ENCODE measurements around the gene MAGI3. TPM values are rescaled to one million over a fixed set of nuclear protein-coding genes. Genes with fewer than 3 reads are reported as not detected.

Gene MAGI3
- polyA plus RNA-seq, 2 of the 4 experiments (the other 2 are of a cell fraction): 3.8 to 7.9 TPM

DNA sequence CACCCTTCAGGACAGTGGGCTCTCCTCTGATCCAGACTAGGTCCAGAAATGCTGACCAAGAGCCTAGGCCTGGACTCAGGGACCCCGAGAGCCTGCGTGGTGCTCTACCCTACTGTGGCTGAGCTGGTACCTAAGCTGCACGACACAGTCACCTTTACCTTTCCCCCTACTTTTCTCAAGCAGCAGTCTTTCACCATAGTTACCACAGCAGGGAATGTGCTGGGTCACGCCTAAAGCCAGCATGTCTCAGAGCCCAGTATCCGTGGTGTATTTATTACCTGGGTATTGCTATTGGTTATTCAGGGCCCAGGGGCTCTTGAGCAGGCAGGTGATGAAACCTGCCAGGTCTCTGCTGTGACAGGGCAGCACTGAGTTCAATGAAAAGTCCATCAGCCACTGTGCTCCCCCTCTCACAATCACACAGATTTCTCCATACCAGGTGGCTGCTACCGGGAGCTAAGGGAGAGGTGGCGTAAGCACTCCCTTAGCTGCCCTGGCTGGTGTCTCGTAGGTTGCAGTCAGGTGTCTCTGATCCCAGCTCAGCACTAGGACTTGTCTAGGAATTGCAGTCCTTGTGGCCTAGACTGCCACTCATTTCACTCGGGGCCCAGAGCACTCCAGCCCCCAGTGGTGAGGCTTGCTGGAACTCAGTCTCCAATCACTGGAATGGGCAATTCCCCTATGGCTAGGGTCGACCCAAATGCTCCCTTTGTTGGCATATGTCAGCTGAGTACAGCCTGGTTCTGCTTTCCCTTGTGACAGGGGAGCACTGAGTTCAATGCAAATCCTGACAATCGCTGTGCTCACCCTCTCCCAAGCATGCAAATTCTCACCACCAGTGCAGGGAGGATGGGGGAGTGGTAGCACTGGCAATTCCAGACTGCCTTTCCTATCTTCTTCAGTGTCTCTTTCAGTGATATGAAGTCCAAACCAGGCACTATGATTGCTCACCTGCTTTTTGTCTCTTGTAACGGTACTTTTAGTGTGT lies 240.3 kb downstream of the MAGI3 start:
- ChIA-PET CTCF (no interaction called here), POLR2A (no interaction called here)
- Histone ChIP-seq H3K9me3 (no peaks in the 10 kb centered on the region), H3K27ac (no peak overlapping the region), H3K4me3 (no peak overlapping the region), H3K4me2 (no peak overlapping the region), H3K4me1 (no peaks in the 10 kb centered on the region)
- DNase-seq (ENCODE audit: low read depth in 1 of 2, low spot score in 1 of 2) (no peak), FAIRE-seq (no peak), ATAC-seq (no peak)
- 86% methylated on average over 4 of the region's 12 CpGs for WGBS (ENCODE audit: missing lambda C conversion rate)
- TF ChIP-seq RNF2 (IDR thresholded peaks at IDR 0.05; ENCODE audit: borderline replicate concordance, low read depth) (no peak), HOXA7 (CRISPR knock-in tag; IDR thresholded peaks at IDR 0.05) (no peak), CEBPB (IDR thresholded peaks at IDR 0.05) (no peak)

DNA sequence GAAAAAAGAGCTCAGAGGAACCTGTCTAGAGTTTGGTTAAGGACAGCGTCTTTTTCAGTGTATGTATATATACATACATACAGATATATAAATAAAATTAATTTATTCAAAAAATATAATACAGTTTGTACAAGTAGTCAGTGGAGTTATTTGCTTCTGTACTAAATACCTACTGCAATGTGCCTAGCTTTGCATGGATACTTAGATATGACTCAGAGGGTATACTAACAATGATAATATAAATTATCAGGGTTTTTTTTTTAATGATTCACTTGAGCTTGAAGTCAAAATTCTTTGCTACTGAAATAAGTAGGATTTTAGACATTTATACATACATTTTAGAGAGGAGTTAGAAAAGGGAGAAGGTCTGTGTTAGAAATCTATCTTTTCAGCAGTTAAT lies 251.1 kb downstream of the MAGI3 start:
- FAIRE-seq (no peak), ATAC-seq (no peak), DNase-seq (ENCODE audit: low read depth in 1 of 2, low spot score in 1 of 2) (no peak)
- Histone ChIP-seq H3K4me1 (no peaks in the 10 kb centered on the region), H3K27ac (no peak overlapping the region), H3K4me3 (no peak overlapping the region), H3K4me2 (no peak overlapping the region), H3K9me3 (no peaks in the 10 kb centered on the region)
- ChIA-PET CTCF (interaction anchor here (1.6 kb wide), 1 partner anchor 9 kb away, joined by 4 read pairs; no protein-coding TSS in a partner anchor), POLR2A (no interaction called here)
- TF ChIP-seq PHF8 (IDR thresholded peaks at IDR 0.05; ENCODE audit: borderline replicate concordance, low read depth) (no peak), ZSCAN20 (CRISPR knock-in tag; IDR thresholded peaks at IDR 0.05) (no peak), RAD21 (conservative IDR thresholded peaks at IDR 0.05 in 1 of 2, IDR thresholded peaks at IDR 0.05 in 1 of 2) (no peak), GATA3 (IDR thresholded peaks at IDR 0.05; ENCODE audit: borderline replicate concordance) (no peak), RFX5 (IDR thresholded peaks at IDR 0.05) (no peak), EHF (CRISPR knock-in tag; IDR thresholded peaks at IDR 0.05) (no peak), POLR2AphosphoS2 (conservative IDR thresholded peaks at IDR 0.05; ENCODE audit: low read length) (no peak), CBX8 (IDR thresholded peaks at IDR 0.05) (no peak), ESRRA (IDR thresholded peaks at IDR 0.05; ENCODE audit: borderline replicate concordance, low read length) (no peak), KDM1A (IDR thresholded peaks at IDR 0.05; ENCODE audit: low read depth) (no peak), FOXS1 (CRISPR knock-in tag; IDR thresholded peaks at IDR 0.05) (no peak), HOXB5 (CRISPR knock-in tag; IDR thresholded peaks at IDR 0.05) (no peak)
- TF ChIP-seq, protein P1, sequence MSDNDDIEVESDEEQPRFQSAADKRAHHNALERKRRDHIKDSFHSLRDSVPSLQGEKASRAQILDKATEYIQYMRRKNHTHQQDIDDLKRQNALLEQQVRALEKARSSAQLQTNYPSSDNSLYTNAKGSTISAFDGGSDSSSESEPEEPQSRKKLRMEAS (IDR thresholded peaks at IDR 0.05): no peak
- TF ChIP-seq, protein P2, sequence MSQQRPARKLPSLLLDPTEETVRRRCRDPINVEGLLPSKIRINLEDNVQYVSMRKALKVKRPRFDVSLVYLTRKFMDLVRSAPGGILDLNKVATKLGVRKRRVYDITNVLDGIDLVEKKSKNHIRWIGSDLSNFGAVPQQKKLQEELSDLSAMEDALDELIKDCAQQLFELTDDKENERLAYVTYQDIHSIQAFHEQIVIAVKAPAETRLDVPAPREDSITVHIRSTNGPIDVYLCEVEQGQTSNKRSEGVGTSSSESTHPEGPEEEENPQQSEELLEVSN (IDR thresholded peaks at IDR 0.05; ENCODE audit: borderline replicate concordance, low read depth): no peak
- TF ChIP-seq, protein P3, sequence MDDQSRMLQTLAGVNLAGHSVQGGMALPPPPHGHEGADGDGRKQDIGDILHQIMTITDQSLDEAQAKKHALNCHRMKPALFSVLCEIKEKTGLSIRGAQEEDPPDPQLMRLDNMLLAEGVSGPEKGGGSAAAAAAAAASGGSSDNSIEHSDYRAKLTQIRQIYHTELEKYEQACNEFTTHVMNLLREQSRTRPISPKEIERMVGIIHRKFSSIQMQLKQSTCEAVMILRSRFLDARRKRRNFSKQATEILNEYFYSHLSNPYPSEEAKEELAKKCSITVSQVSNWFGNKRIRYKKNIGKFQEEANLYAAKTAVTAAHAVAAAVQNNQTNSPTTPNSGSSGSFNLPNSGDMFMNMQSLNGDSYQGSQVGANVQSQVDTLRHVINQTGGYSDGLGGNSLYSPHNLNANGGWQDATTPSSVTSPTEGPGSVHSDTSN (IDR thresholded peaks at IDR 0.05): no peak
- TF ChIP-seq, protein P4, sequence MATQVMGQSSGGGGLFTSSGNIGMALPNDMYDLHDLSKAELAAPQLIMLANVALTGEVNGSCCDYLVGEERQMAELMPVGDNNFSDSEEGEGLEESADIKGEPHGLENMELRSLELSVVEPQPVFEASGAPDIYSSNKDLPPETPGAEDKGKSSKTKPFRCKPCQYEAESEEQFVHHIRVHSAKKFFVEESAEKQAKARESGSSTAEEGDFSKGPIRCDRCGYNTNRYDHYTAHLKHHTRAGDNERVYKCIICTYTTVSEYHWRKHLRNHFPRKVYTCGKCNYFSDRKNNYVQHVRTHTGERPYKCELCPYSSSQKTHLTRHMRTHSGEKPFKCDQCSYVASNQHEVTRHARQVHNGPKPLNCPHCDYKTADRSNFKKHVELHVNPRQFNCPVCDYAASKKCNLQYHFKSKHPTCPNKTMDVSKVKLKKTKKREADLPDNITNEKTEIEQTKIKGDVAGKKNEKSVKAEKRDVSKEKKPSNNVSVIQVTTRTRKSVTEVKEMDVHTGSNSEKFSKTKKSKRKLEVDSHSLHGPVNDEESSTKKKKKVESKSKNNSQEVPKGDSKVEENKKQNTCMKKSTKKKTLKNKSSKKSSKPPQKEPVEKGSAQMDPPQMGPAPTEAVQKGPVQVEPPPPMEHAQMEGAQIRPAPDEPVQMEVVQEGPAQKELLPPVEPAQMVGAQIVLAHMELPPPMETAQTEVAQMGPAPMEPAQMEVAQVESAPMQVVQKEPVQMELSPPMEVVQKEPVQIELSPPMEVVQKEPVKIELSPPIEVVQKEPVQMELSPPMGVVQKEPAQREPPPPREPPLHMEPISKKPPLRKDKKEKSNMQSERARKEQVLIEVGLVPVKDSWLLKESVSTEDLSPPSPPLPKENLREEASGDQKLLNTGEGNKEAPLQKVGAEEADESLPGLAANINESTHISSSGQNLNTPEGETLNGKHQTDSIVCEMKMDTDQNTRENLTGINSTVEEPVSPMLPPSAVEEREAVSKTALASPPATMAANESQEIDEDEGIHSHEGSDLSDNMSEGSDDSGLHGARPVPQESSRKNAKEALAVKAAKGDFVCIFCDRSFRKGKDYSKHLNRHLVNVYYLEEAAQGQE (IDR thresholded peaks at IDR 0.05): no peak
- TF ChIP-seq, protein P5, sequence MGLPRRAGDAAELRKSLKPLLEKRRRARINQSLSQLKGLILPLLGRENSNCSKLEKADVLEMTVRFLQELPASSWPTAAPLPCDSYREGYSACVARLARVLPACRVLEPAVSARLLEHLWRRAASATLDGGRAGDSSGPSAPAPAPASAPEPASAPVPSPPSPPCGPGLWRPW (IDR thresholded peaks at IDR 0.05): no peak
- TF ChIP-seq, protein P6, sequence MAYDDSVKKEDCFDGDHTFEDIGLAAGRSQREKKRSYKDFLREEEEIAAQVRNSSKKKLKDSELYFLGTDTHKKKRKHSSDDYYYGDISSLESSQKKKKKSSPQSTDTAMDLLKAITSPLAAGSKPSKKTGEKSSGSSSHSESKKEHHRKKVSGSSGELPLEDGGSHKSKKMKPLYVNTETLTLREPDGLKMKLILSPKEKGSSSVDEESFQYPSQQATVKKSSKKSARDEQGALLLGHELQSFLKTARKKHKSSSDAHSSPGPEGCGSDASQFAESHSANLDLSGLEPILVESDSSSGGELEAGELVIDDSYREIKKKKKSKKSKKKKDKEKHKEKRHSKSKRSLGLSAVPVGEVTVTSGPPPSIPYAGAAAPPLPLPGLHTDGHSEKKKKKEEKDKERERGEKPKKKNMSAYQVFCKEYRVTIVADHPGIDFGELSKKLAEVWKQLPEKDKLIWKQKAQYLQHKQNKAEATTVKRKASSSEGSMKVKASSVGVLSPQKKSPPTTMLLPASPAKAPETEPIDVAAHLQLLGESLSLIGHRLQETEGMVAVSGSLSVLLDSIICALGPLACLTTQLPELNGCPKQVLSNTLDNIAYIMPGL (CRISPR knock-in tag; IDR thresholded peaks at IDR 0.05; ENCODE audit: borderline replicate concordance): no peak
- TF ChIP-seq, protein P7, sequence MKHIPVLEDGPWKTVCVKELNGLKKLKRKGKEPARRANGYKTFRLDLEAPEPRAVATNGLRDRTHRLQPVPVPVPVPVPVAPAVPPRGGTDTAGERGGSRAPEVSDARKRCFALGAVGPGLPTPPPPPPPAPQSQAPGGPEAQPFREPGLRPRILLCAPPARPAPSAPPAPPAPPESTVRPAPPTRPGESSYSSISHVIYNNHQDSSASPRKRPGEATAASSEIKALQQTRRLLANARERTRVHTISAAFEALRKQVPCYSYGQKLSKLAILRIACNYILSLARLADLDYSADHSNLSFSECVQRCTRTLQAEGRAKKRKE (CRISPR knock-in tag; IDR thresholded peaks at IDR 0.05; ENCODE audit: low read depth): no peak
- 82% methylated on average over 1 of the region's 1 CpG for WGBS (ENCODE audit: missing lambda C conversion rate)

Measured in A549 (cell line).